Activated T-cell treated with anti-CD3 and anti-CD28 coated beads for 4 hours (primary cell): ENCODE data around the gene PPP1R27.
A peak's percentile ranks its signal among the peaks of the same experiment; 100 is the strongest.

Experiments
- DNase-seq: peaks from one replicate; pipeline ENCODE4 v3.0.0-alpha.2; 2020

PPP1R27 gene

GRCh38 chr17:81834831-81835267 lies at the start of gene PPP1R27:
PPP1R27 (minus strand) TSS chr17:81835050; CDS start chr17:81834953, 97 bp downstream.
- no peak for DNase-seq

GRCh38 chr17:81884520-81884919 lies 49.7 kb upstream of the PPP1R27 start:
- DNase-seq, result no peak

- no peak for DNase-seq
Measured at GRCh38 chr17:81879121-81879520, 44.3 kb upstream of the PPP1R27 start.

- no peak for DNase-seq
Measured at GRCh38 chr17:81878294-81878693, 43.4 kb upstream of the PPP1R27 start.

- DNase-seq, result no peak
Measured at GRCh38 chr17:81877569-81877968, 42.7 kb upstream of the PPP1R27 start.

GRCh38 chr17:81871387-81872230 lies 36.8 kb upstream of the PPP1R27 start:
- DNase-seq, result peak; percentile 96

- DNase-seq, result no peak
Measured at GRCh38 chr17:81870981-81871386, 36.1 kb upstream of the PPP1R27 start, which contains the start of gene ARHGDIA. ARHGDIA (minus strand) TSS chr17:81871337; CDS start chr17:81869930, 1,407 bp downstream.

GRCh38 chr17:81870131-81870980 lies 35.5 kb upstream of the PPP1R27 start:
- no peak for DNase-seq

GRCh38 chr17:81869221-81870130 lies 34.6 kb upstream of the PPP1R27 start:
- no peak for DNase-seq

- no peak for DNase-seq
Measured at GRCh38 chr17:81868674-81869220, 33.9 kb upstream of the PPP1R27 start.

GRCh38 chr17:81867991-81868673 lies 33.3 kb upstream of the PPP1R27 start:
- no peak for DNase-seq

- no peak for DNase-seq
Measured at GRCh38 chr17:81867170-81867990, 32.5 kb upstream of the PPP1R27 start.

GRCh38 chr17:81866440-81867169 lies 31.8 kb upstream of the PPP1R27 start:
- DNase-seq, result no peak

GRCh38 chr17:81865733-81866439 lies 31.0 kb upstream of the PPP1R27 start:
- DNase-seq, result no peak

GRCh38 chr17:81865358-81865732 lies 30.5 kb upstream of the PPP1R27 start:
- no peak for DNase-seq

GRCh38 chr17:81863833-81864768 lies 29.3 kb upstream of the PPP1R27 start:
- no peak for DNase-seq

- DNase-seq, result no peak
Measured at GRCh38 chr17:81863123-81863675, 28.3 kb upstream of the PPP1R27 start.
